Measurements from ENCODE around the gene GALNT10.
A peak's percentile ranks its signal among the peaks of the same experiment; 100 is the strongest.

The GALNT10 gene

GRCh38 chr5:154386952-154387629 lies 196.6 kb downstream of the GALNT10 start:
- DNase-seq, result no peak

DNA sequence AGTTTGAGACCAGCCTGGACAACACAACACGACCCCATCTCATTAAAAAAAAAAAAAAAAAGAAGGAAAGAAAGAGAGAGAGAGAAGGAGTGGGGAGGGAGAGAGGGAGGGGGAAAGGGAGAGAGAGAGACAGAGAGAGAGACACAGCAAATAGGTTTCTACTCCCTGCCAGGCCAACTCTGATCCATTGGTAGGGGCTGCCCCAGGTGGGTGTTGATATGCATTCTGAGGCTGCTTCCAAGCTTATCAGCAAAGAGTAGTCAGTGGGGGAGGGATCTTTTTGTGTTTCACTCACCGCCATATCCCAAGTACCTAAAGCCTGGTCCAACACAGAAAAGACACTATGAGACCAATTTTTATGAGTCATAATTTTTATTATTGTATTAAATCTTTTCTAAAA lies 198.3 kb downstream of the GALNT10 start:
- DNase-seq, result no peak

- DNase-seq, result no peak
Observed at GRCh38 chr5:154390096-154390495, 199.6 kb downstream of the GALNT10 start.

GRCh38 chr5:154390746-154391359 lies 200.3 kb downstream of the GALNT10 start:
- DNase-seq, result no peak

DNA sequence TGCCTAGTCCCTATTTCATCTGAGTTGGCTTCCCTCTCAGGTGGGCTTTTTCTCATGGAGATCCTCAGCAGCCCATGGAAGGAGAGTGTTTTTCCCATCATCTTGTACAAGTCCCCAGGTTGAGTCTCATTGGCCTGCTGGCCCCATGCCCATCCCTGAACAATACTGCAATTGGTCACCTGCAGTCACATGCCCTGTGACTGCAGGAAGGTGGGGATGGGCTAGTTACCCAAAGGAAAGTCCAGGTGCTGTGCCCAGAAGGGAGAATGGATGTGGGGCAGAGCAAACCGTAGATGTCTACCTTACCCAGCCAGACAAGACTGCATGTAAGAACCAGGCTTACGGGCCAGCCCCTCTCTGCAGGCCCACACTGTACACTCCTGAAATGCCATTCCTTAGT lies 201.3 kb downstream of the GALNT10 start:
- DNase-seq, result no peak

DNA sequence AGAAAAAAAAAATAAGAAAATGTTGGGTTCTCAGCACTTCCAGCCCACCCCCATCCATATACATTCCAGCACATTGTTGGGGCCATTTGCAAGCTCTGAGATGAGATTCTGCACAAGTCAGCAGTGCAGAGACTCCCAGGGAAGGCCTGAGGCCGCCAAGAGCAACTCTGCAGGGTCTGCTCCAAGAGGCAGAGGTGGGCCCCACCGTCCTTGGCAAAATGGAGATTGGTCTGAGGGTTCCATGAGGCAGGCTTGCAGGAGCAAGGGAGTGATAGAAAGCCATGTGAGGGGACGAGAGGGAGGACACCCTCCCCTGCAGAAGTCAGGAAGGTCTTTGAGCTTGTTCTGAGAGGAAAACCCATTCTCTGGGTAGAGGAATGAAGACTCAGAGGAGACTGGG lies 203.3 kb downstream of the GALNT10 start:
- no peak for DNase-seq

- DNase-seq, result no peak
Observed at GRCh38 chr5:154394307-154394706, 203.8 kb downstream of the GALNT10 start.

GRCh38 chr5:154395407-154396106 lies 205.0 kb downstream of the GALNT10 start:
- no peak for DNase-seq

- no peak for DNase-seq
Observed at GRCh38 chr5:154396128-154396527, 205.6 kb downstream of the GALNT10 start.

- peak; percentile 29 for DNase-seq
Observed at GRCh38 chr5:154397652-154398406, 207.3 kb downstream of the GALNT10 start.

DNA sequence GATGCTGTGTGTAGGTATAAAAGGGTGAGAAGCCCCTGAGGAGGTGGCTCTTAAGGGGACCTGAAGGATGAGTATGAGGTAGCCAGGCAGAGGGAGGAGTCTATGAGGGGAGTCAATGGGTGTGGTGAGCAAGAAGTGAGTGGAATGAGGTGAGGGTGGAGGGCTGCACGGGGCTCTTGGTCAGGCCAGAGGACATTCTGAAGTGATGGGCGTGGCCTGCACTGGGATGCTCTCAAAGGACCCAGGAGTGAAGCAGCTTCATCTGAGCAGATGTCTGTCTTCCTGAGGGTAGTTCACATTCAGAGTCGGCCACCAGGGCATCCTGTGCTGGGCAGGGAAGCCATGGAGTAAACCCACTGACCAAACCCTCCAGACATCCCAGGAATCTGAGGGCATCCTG lies 210.1 kb downstream of the GALNT10 start:
- DNase-seq, result no peak

DNA sequence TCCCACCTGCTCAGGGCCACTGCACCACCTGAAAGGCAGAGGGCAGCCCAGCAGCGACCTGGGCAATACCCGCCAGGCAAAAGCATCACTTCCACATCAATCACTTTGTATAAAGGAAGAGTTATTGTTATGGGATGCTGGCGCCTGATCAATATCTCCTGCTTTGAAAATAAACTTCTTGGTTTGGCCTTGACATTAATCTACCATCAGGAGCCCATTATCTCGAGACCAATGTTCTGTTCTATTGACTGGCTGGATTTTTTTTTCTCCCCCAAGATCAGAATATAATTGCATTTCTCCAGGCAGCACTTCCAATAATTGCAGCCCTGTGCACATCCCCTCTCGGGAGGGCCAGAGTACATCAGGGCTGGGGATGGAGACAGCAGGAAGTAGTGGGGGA lies 210.8 kb downstream of the GALNT10 start:
- DNase-seq, result peak; percentile 2

DNA sequence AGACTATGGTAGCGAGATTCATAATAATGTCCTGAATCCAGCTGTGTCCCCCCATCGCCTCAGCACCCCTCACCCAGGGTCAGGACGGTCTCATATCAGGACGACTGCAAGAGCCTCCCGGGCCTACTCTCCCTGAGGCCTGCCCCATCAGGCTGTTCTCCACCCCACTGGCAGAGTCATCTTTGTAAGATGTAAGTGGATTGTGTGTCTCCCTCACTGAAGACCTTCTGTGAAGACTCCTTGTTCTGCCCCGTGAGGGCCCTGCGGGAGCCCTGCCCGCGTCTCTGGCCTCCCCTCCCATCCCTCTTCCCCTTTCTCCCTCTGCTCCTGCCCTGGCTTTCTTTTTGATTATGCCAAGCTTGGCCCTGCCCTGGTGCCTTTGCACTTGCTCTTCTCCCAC lies 211.4 kb downstream of the GALNT10 start:
- DNase-seq, result no peak

DNA sequence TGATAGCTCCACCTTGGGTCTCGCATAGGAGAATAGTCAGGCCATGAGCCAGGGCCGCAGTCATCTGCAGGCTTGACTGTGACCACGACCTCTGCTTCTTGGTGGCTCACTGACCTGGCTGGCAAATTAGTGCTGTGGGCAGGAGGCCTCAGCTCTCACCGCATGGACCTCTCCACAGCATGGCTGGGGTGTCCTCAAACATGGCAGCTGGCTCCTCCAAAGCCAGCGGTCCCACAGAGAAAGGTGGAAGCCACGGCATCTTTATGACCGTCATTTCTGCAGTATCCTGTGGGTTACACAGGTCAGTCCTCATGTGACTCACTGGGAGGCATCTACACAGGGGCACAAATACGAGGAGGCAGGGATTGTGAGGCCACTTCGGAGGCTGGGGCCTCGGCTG lies 212.1 kb downstream of the GALNT10 start:
- no peak for DNase-seq

DNA sequence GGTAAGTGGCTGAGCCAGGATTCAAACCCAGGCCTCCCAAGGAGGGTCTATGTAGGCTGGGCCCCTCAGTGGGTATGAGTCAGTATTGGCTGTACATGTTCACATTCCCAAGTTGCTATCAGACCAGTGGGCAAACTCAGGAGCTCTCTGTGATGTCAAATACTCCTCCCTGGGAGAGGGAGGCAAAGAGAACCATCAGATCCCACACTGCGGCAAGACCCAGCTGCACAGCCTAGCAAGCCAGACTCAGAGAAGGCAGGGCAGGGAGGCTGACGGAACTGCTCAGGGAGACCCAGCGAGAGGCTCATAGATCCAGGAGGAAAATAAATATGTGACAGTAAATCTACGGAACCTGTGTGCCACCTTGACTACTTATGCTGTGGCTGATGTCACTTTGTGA lies 212.7 kb downstream of the GALNT10 start:
- no peak for DNase-seq

- peak; percentile 16 for DNase-seq
Observed at GRCh38 chr5:154403776-154404387, 213.3 kb downstream of the GALNT10 start.

DNA sequence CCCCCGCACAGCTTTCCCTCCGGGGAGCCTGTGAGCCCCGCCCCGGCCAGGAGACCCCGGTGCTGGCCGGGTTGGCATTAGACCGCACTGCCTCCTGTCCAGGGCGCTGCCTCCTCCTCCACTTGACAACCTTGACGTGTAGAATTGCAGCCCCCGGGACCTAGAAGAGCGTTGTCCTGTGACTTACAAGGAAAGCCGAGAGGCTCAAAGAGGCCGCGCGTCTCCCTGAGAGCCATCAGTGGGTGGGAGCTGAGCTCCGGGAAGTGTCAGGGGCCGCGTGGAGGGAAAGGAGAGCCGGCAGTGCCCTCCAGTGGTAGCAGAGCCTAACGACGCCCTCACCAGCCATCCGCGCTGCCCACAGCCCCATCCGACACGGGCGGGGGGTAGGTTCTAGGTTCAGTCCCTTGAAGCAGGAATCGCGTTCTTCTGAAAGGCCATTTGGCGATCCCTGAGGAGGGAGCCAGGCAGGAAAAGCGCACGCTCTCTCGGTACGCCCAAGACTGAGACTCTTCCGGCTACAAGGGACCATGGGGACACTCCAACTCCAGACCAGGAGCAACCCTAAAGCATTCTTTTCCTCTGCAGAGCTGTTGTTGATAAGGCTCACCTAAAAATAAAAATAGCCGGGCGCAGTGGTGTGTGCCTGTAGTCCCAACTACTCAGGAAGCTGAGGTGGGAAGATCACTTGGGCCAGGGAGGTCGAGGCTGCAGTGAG lies 214.7 kb downstream of the GALNT10 start:
- peak; percentile 64 for DNase-seq

- no peak for DNase-seq
Observed at GRCh38 chr5:154406231-154406630, 215.7 kb downstream of the GALNT10 start.

DNA sequence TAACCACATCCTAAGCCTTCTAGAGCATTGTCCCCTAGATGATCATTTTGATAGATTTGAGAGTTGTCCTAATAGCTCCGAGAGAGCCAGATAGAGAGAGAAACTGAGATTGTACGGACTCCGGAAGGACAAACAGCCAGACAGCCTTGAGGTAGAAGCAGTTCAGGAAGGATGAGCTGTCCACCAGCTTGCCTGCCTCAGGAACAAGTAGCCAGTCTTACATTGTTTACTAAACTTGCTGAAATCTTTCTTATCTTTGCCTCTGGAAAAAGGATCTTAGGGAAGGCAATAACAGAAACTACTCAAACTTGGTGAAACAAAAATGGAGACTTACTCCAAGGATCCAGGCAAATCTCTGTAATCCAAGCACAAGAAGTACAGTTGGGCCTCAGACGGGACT lies 216.3 kb downstream of the GALNT10 start:
- DNase-seq, result no peak

DNA sequence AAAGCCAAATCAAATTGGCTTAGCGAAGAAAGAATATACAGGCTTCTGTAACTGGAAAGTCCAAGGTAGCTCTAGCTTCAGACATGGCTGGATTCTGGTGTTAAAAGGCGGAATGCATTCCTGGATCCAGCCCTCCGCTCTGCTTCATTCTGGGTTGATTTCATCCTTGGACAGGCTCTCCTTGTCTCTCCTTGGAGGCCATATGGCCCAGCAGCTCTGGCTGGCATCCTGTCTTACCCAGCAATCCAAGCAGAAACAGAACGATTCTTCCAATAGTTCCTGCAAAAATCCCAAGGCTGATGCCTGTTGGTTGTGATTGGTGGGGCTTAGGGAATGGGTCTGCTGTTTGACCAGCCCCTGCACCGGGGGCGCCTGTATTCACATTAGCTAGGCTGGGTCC lies 218.3 kb downstream of the GALNT10 start:
- no peak for DNase-seq

DNA sequence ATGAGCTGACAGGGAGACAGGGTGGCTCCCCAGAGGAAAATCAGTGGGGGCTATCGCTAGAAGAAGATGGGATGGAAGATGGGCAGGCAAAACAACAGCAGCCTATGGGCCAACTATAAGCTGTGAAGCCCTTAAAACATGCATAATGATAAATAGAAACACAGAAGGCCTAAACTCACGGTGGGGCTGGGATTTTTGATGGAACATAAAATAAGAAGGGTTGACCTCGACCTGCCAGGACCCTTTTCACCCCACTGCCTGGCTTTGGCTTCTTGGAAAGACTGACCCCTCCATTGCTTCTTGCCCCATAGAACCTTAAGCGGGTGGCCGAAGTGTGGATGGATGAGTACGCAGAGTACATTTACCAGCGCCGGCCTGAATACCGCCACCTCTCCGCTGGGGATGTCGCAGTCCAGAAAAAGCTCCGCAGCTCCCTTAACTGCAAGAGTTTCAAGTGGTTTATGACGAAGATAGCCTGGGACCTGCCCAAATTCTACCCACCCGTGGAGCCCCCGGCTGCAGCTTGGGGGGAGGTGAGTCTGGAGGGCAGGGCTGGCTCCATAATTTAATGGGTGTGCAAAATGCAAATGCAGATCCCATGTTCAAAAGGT lies 218.8 kb downstream of the GALNT10 start:
- no peak for DNase-seq

DNA sequence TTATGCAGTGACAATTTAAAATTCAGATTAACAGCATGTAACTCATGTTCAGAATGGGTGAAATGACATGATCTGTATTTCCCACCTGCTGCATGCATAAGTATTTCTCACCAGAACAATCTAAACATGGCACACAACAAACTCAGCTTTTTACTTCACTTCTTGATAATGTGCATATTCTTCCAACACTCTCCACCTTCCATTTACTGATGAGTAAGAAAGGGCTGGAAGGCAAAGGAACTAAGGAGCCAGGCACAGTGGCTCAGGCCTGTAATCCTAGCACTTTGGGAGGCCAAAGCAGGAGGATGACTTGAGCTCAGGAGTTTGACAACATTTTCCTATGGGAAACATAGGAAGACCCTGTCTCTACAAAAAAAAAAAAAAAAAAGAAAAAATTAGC lies 219.5 kb downstream of the GALNT10 start:
- DNase-seq, result no peak

All from NCI-H2227 treated with DMSO at 0.1 percent for 48 hours (cell line).